GM12874 (cell line): ENCODE measurements around the gene DIP2C.

Experiments used
- TF ChIP-seq, protein P1 (sequence below): IDR thresholded peaks from 2 replicates; pipeline ENCODE4 v1.5.1; 2011; ENCODE audit warnings: low read depth, mild to moderate bottlenecking, control low read depth, low read length, moderate library complexity; ENCODE audit not compliant: insufficient read depth

The DIP2C gene

DNA sequence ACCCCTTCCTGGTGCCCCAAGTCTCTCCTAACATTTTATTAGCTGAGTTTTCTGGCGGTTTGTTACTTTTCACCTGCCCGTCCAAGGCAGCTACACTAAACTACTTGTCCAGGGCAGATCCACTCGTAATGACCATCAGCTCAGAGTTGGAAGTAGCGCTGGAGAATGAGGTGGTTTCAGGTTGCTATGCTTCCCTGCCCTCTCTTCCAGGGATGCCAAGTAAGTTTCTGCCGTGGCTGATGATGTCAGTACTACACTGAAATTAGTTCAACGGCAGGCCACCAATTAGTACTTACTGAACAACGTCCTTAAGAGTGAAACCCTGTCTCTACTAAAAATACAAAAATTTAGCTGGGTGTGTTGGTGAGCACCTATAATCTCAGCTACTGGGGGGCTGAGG, 55.2 kb downstream of the DIP2C start:
- TF ChIP-seq, protein P1, sequence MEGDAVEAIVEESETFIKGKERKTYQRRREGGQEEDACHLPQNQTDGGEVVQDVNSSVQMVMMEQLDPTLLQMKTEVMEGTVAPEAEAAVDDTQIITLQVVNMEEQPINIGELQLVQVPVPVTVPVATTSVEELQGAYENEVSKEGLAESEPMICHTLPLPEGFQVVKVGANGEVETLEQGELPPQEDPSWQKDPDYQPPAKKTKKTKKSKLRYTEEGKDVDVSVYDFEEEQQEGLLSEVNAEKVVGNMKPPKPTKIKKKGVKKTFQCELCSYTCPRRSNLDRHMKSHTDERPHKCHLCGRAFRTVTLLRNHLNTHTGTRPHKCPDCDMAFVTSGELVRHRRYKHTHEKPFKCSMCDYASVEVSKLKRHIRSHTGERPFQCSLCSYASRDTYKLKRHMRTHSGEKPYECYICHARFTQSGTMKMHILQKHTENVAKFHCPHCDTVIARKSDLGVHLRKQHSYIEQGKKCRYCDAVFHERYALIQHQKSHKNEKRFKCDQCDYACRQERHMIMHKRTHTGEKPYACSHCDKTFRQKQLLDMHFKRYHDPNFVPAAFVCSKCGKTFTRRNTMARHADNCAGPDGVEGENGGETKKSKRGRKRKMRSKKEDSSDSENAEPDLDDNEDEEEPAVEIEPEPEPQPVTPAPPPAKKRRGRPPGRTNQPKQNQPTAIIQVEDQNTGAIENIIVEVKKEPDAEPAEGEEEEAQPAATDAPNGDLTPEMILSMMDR: no peak

DNA sequence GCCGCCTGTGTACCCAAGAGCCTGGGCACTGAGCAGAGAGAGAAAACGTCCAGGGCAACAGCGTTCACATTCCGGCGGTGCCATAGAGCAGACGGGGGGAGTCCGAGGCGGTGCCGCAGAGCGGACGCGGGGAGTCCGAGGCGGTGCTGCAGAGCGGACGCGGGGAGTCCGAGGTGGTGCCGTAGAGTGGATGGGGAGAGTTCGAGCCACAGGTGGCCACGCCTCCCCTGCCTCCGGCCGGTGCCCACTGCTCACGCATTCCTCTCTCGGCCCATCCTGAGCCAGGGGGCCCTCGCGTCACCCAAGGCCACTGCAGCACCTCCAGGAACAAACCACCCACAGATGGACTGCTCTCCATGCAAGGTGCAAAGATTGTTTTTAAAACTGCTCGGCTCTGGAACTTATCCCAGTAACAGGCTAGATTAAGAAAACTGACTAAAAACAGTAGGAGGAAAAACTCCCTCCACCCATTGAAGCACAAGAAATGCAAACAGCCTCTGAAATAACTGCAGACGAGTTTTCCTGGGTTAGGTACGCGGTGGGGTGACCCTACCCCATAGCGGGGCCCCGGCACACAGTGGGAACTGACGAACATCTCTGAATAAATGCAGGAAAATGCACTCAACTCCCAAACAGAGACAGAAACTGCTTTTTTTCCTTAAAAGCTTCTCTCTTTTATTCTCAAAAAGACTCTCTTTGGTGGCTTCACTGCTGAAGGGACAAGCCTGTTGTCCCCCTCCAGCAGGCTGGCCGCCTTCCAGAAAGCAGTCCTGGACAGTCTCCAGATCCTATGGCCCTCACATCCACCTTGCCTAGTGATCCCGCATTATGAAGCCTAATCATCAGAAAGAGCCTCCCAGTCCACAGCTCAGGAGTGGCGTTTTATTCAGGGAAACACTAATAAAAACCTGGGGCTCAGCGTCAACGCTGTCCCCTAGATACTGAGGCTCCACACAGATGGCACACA, 55.9 kb downstream of the DIP2C start:
- TF ChIP-seq, protein P1: no peak

DNA sequence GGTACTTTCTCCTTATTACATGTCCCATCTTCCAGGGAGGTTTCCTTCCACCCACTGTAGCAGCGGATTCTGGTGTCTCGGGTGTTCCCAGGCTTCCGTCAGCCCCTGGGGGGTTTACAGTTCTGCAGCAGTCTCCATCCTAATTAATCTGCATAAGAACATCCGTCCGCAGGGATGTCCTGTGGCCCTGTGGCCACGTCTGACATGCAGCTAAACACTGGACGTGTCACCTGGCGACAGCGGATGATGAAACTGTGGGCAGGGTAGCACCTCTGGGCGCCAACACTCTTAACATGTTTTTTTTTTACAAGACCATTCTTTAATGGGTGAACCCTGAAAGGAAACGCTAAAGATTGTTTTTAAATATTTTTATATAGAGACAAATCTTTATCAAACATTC, 58.2 kb downstream of the DIP2C start:
- TF ChIP-seq, protein P1: no peak

DNA sequence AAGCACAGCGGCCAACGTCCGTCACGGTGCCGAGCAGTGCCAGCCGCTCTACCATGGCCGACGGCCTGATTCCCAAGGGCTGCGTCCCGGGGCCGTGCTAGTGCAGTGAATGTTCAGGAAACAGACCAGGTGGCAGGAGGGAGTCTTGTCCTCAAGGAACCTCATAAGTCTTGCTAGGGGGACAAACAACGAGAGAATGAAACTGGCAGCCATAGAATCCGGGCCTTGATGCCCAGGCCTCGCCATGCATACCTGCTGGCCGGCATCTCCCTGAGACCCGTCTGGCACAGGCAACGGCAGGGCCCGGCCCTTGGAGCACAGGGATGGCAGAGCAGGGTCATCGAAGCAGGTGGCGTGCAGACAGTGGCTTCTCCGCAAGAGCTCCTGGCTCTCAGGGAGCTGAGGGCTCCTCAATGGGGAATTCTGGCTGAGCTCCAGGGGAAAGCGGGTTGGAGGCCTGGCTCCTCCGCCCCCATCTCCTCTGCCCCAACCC, 58.8 kb downstream of the DIP2C start:
- TF ChIP-seq, protein P1: no peak

DNA sequence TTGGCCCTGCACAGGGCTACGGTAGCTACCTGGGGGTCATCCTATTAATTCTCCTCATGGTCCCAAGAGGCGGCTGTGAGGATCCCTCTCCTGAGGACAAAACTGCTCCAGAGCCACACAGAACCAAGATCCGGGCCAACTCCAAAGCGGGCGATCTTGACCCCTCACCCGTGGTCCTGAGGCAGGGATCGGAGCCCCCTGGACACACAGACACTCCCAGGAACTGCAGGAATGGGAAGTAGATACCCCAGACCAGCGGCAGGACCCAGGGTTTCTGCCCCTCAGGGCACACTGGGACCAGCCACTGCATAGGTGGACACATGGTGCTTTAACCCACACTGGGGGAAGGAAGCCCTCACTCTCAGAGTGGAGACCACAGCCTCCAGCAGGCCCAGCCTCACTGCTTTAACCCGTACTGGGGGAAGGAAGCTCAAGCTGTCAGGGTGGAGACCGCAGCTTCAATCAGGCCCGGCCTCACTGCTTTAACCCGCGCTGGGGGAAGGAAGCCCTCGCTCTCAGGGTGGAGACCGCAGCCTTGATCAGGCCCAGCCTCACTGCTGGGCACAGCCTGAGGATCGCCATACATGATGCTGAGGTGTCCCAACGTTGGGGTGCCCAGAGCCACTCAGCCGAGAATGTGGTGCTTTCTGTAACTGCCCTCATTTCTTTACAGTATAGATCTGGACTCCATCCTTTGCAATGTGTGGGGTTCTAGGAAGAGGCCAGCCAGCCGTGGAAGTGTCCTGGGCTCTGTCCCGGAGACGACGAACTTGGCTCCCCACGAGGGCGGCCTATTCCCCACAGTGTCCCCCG, 60.1 kb downstream of the DIP2C start:
- TF ChIP-seq, protein P1: no peak

DNA sequence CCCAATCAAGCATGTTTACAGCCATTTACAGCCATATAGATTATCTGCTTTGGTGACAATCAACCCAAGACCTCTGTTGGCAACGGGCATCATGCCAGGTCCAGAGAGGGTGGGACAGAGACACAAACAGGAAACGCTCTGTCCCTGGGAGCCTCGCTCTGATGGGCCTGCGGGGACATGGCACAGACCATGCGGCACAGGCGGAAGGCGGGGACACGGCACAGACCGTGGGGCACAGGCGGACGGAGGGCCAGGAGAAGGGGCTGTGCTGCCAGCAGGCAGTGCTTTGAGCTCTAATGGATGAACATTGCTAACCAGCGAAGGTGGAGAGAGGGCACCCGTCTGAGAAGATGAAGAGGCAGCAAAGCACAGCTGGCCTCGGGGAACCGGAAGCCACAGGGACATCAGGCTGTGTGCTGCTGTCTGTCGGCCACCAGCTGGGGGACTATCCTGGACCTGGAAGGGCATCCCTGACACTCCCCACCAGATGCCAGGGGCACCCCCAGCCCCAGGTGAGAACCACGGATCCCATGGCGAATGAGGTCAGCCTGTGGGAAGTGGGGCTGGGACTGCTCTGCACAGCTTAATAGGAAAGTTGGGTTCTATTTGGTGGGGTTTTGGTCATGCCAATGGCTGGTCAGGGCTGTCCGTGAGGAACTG, 61.0 kb downstream of the DIP2C start:
- TF ChIP-seq, protein P1: no peak
